C4-2B (cell line): Measurements from ENCODE around the gene TPM3.

Experiments used
- H3K27ac ChIP-seq: fragments of 450-650 bp; 2 replicates; pipeline ENCODE4 v1.5.1; 2017
- CTCF ChIP-seq: fragments of 450-650 bp; conservative IDR thresholded peaks from 2 replicates; pipeline ENCODE4 v1.5.1; 2017; ENCODE audit warnings: mild to moderate bottlenecking
- ZFX ChIP-seq: fragments of 450-650 bp; IDR thresholded peaks from 2 replicates; pipeline ENCODE4 v1.6.1; 2017

The TPM3 gene

DNA sequence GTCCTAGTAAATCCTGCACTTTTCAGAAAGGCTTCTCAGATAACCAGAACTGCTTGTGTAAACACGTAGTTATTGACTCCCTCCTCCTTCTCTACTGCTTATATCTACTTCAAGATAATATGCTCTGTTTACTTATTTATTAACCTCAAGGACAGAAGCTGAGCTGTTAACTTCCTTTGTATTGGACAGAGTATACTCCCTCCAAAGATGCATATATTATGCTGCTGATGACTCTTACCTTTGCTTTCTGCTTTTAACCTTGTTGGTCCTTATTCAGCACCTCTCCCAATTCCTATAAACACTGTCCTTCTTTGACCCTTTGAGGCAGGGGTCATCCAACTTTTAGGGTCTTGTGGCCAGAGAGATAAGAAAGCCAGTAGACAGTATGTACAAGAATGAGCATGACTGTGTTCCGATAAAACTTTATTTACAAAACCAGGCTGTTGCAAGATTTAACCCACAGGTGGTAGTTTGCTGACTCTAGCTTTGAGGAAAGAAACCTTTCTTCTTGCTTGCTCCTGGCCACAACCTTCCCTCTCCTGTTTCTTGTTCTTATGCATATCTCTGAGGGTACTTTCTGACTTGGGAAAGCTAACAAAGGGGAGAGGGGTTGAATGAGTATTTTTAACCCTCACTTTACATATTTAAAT lies 4.9 kb downstream of the TPM3 start:
- H3K27ac ChIP-seq = no peak overlapping the region; the same call in 1 of the 2 replicates
- TF ChIP-seq ZFX (no peak), CTCF (no peak)

DNA sequence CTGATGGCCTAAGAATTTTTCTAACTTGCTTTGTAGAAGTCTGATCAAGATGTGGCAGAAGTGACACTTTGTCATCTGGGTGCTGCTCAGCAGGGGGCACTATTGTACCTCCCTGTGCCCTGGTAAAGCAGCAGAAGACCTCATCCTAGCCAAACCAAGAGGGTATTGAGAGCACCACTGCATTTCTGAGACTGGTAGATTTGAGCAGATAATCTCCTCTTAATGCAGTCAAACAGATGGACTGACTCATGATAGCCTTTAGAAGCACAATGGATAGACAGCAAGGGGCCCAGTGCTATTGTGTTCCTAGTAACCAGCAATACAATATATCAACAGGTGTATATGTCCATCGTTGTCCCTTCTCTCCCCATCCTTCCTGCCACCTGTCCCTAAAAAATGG lies 5.7 kb downstream of the TPM3 start:
- peak overlapping the region; percentile 25; the same call in 1 of the 2 replicates for H3K27ac ChIP-seq
- TF ChIP-seq ZFX (no peak), CTCF (peak; percentile 88)

DNA sequence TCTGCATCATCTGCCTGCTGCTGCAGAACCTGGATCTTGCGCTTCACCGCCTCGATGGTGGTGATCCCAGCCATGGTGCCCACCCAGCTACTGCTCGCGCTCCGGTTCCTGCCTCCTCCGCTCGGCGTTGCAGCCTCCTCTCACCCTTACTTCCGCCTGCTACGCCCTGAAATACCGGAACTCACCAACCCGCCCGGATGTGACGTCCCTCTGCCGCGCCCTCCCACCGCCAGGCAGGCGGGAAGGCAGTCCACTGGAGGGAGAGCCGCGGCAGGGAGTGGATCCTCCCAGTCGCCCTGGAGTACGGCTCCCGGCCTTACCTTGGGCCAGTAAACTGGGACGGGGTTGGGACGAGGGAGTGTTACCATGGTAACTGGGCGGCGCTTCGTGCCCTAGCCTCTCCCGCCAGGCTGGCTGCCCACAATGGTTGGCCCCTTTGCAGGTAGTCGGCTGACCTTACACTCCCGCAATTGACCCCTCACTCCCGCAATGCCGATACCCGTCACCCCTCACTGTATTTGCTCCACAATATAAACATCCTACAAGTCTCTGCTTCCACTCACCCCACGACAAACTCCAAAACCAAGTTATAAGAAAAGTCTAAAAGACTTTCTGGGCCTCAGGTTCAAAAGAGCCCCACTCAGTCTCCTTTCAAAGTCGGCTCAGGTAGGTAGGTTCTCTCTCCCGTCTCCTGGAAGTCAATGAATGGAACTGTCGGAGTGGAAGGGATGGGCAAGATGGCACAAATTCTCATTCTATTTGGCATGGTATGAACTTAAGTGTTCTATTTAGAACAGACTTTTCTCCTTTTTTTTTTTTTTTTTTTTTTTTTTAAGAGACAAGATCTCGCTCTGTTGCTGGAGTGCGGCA lies 8.6 kb downstream of the TPM3 start:
- TF ChIP-seq CTCF (no peak), ZFX (no peak)
- H3K27ac ChIP-seq = peak overlapping the region; percentile 87

DNA sequence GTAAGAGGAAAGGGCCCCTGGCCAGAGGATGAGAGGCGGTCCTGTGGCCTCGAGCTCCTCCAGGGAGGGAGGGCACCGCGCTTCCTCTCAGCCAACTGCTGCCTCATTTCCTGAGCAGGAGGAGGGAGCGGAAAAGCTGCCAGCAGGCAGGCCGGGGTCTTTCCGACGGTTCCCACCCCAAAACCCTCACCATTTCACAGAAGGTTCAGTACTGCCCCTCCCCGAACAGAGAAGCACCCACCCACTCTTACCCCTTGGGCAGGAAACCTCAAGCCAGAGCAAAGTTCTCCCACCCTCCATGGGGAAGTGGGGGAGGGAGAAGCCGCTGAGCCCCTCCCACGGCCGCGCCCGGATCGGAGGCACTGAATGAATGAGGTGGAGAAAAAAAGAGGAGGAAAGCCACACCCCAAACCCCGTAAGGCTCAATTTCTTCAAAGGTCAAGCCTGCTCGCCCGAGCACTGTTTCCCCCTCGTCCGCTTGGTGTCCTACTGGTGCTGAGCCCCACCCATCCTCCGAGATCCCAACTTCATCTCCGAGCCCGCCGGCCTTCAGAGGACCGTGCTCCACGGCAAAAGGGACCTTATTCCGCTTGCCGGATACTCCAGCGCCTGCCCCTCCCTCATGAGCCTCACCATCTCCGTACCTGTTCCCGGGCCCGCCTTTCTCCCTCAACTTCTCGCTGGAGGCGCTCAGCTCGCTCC lies 9.4 kb downstream of the TPM3 start:
- peak overlapping the region; percentile 87 for H3K27ac ChIP-seq

GRCh38 chr1:154181944-154182343 lies 10.0 kb downstream of the TPM3 start:
- TF ChIP-seq CTCF (no peak), ZFX (no peak)
- peak overlapping the region; percentile 87 for H3K27ac ChIP-seq

More for the DNA sequence above, 9.4 kb downstream of the TPM3 start:
- TF ChIP-seq ZFX (no peak), CTCF (no peak)

GRCh38 chr1:154179946-154180687 lies 11.8 kb downstream of the TPM3 start:
- no peak overlapping the region for H3K27ac ChIP-seq
- TF ChIP-seq CTCF (no peak), ZFX (no peak)
